GM23338 (cell line): Measurements from ENCODE around the gene OSBPL5. TPM values are rescaled to one million over a fixed set of nuclear protein-coding genes. Genes with fewer than 3 reads are reported as not detected.

Experiments used
- ATAC-seq: fragments of 200-7000 bp; cut with Tn5 transposase; 3 replicates; pipeline ENCODE4 v1.9.1; 2020
- DNase-seq: peaks from one replicate; pipeline ENCODE4 v3.0.0-alpha.2; 2015; ENCODE audit warnings: low spot score
- H2AFZ ChIP-seq: fragments of 200-600 bp; sonication (generic); 2 replicates; pipeline ENCODE4 v1.8.0; 2016; ENCODE audit warnings: antibody characterized with exemption, mild to moderate bottlenecking, moderate library complexity
- H3F3A ChIP-seq: fragments of 200-600 bp; sonication (generic); replicated peaks from 2 replicates; pipeline ENCODE4 v1.8.0; 2017; ENCODE audit warnings: antibody characterized with exemption, mixed run types, low read depth
- H3K27ac ChIP-seq: fragments of 200-600 bp; sonication (generic); 2 replicates; pipeline ENCODE4 v1.6.1; 2016; ENCODE audit warnings: low read depth
- H3K27me3 ChIP-seq: fragments of 200-600 bp; sonication (generic); 2 replicates; pipeline ENCODE4 v1.8.0; 2016; ENCODE audit warnings: mild to moderate bottlenecking, mixed run types, moderate library complexity; ENCODE audit not compliant: insufficient read depth
- H3K36me3 ChIP-seq: fragments of 200-600 bp; sonication (generic); 2 replicates; pipeline ENCODE4 v1.8.0; 2016; ENCODE audit warnings: mild to moderate bottlenecking; ENCODE audit not compliant: insufficient read depth
- H3K4me1 ChIP-seq: fragments of 200-600 bp; sonication (generic); 2 replicates; pipeline ENCODE4 v1.8.0; 2016; ENCODE audit warnings: mild to moderate bottlenecking, moderate library complexity; ENCODE audit not compliant: insufficient read depth
- H3K4me2 ChIP-seq: fragments of 200-600 bp; sonication (generic); 2 replicates; pipeline ENCODE4 v1.7.1; 2017; ENCODE audit warnings: mixed run types
- H3K4me3 ChIP-seq: fragments of 200-600 bp; sonication (generic); 2 replicates; pipeline ENCODE4 v1.6.1; 2016; ENCODE audit warnings: mixed run types
- H3K79me2 ChIP-seq: fragments of 200-600 bp; sonication (generic); replicated peaks from 2 replicates; pipeline ENCODE4 v1.8.0; 2017; ENCODE audit warnings: mild to moderate bottlenecking; ENCODE audit not compliant: insufficient read depth
- H3K9me2 ChIP-seq: fragments of 200-600 bp; sonication (generic); 2 replicates; pipeline ENCODE4 v1.8.0; 2017; ENCODE audit not compliant: insufficient read depth
- H4K20me1 ChIP-seq: fragments of 200-600 bp; sonication (generic); replicated peaks from 2 replicates; pipeline ENCODE4 v1.8.0; 2017; ENCODE audit warnings: mild to moderate bottlenecking; ENCODE audit not compliant: insufficient read depth
- H3K27ac Mint-ChIP-seq: 2 replicates; pipeline ENCODE4 v1.8.0; 2020; ENCODE audit warnings: inconsistent platforms, mild to moderate bottlenecking, moderate library complexity, mixed read lengths
- H3K27me3 Mint-ChIP-seq: 3 replicates; pipeline ENCODE4 v1.8.0; 2022; ENCODE audit warnings: low read depth, mild to moderate bottlenecking, moderate library complexity, mixed read lengths, inconsistent platforms; ENCODE audit not compliant: insufficient read depth, poor library complexity
- H3K36me3 Mint-ChIP-seq: 3 replicates; pipeline ENCODE4 v1.8.0; 2021; ENCODE audit warnings: low read depth, mild to moderate bottlenecking, inconsistent platforms, moderate library complexity, mixed read lengths
- H3K4me1 Mint-ChIP-seq: 3 replicates; pipeline ENCODE4 v1.8.0; 2020; ENCODE audit warnings: mild to moderate bottlenecking, inconsistent platforms, mixed read lengths
- H3K4me3 Mint-ChIP-seq: 3 replicates; pipeline ENCODE4 v1.8.0; 2021; ENCODE audit warnings: moderate library complexity, mild to moderate bottlenecking, inconsistent platforms, mixed read lengths
- H3K9me3 Mint-ChIP-seq: 3 replicates; pipeline ENCODE4 v1.8.0; 2020; ENCODE audit warnings: moderate library complexity, mild to moderate bottlenecking, inconsistent platforms, mixed read lengths
- JUNB ChIP-seq: IDR thresholded peaks from one replicate; pipeline ENCODE4 v1.6.1; 2016; ENCODE audit warnings: antibody characterized with exemption; ENCODE audit not compliant: unreplicated experiment
- ZNF462 ChIP-seq: fragments of 250-450 bp; sonication (Bioruptor Pico); IDR thresholded peaks from 2 replicates; pipeline ENCODE4 v1.5.0; 2020; ENCODE audit warnings: mild to moderate bottlenecking, moderate library complexity
- polyA plus RNA-seq: library from polyadenylated mRNA; unstranded; fragments of >200 nt; fragmentation: Nextera tagmentation; extraction: Ambion mirVana; gene quantifications from 2 replicates; pipeline ENCODE4 v1.2.1, GENCODE V29; 2016
- total RNA-seq: library from RNA; depleted of rRNA; stranded (reverse); fragments of >200 nt; shearing (Covaris generic); gene quantifications from 2 replicates; pipeline ENCODE4 v1.2.3, GENCODE V29; 2014

The OSBPL5 gene
- total and polyA plus RNA-seq, 2 experiments from 2014 or later = 2.7 to 12.0 TPM

- TF ChIP-seq ZNF462 (CRISPR knock-in tag) = no peak
These were observed 24.9 kb upstream of the OSBPL5 start (continued) for GRCh38 chr11:3189886-3190583.

- Histone ChIP-seq H3K9me2 (0 out of 2 replicates have a peak, but pooled peaks cover 3% of the 10 kb centered on the region), H3K36me3 (no peaks in the 10 kb centered on the region), H3K4me3 (0 out of 2 replicates have a peak overlapping the region, but pooled peaks have one; percentile 38), H3K4me2 (peak overlapping the region; percentile 42), H3K79me2 (no peaks in the 10 kb centered on the region), H3F3A (0 out of 2 replicates have a peak, but pooled peaks cover 4% of the 10 kb centered on the region), H3K4me1 (peaks cover 22% of the 10 kb centered on the region), H3K27me3 (no peaks in the 10 kb centered on the region), H2AFZ (peak overlapping the region; percentile 63; the same call in 1 of the 2 replicates), H4K20me1 (no peaks in the 10 kb centered on the region), H3K27ac (no peak overlapping the region)
- Mint-ChIP-seq H3K4me3 (peak overlapping the region; percentile 48), H3K4me1 (peaks cover 41% of the 10 kb centered on the region), H3K27ac (no peak overlapping the region), H3K36me3 (no peaks in the 10 kb centered on the region; the same call in 1 of the 3 replicates), H3K9me3 (peaks cover 6% of the 10 kb centered on the region; the same call in 1 of the 3 replicates), H3K27me3 (peaks cover 17% of the 10 kb centered on the region)
- DNase-seq = peak; percentile 74
- ATAC-seq = peak; percentile 78
- no peak for TF ChIP-seq JUNB
These were observed 24.2 kb upstream of the OSBPL5 start for GRCh38 chr11:3189196-3189843.
